ENCODE results near the gene SCGN. TPM values are rescaled to one million over a fixed set of nuclear protein-coding genes. Genes with fewer than 3 reads are reported as not detected.

Gene SCGN
- total RNA-seq, 4 donors from 2014 or later, result 0.30 TPM; not detected in 3

DNA sequence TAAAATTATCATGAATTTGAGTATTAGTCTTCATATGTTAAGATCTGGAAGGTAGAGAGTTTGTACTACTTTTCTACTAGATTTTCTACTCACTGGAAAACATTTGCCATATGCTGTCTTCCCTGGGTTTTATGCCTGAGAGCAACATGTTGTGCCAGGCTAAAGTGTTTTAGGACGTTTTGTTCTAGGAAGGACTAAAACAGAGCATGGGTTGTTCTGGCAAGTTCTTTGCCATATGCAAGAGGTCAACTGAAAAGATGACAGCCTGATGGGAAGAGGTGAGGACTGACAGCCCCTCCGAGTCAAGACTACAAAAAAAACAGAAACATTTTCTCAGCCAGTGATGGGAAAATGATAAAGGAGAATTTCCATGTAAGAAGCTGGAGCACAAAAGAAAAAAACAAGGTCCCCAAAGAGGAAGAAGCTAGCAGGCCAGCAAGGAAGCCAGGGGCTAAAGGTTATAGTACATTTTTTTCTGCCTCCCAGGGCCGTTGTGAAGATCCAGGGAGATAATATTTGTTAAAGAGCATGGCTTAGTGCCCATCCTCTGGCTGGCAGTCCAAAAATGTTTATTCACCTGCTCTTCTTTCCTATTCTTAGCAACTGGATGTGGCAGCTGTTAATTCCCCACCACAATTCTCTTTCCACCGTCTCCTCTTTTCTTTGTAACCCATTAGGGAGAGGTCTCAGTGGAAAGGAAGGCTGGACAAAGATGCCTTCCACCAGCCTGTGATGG lies 7.8 kb downstream of the SCGN start:
- Histone ChIP-seq H3K27ac (no peak overlapping the region), H3K27me3 (no peaks in the 10 kb centered on the region), H3K4me3 (no peak overlapping the region), H3K9me3 (no peaks in the 10 kb centered on the region), H3K4me1 (no peaks in the 10 kb centered on the region), H3K36me3 (no peaks in the 10 kb centered on the region)
- intact Hi-C loops (cut with DNase I; ENCODE audit: low total_unique reads), result no loop called here
- TF ChIP-seq, protein P1, sequence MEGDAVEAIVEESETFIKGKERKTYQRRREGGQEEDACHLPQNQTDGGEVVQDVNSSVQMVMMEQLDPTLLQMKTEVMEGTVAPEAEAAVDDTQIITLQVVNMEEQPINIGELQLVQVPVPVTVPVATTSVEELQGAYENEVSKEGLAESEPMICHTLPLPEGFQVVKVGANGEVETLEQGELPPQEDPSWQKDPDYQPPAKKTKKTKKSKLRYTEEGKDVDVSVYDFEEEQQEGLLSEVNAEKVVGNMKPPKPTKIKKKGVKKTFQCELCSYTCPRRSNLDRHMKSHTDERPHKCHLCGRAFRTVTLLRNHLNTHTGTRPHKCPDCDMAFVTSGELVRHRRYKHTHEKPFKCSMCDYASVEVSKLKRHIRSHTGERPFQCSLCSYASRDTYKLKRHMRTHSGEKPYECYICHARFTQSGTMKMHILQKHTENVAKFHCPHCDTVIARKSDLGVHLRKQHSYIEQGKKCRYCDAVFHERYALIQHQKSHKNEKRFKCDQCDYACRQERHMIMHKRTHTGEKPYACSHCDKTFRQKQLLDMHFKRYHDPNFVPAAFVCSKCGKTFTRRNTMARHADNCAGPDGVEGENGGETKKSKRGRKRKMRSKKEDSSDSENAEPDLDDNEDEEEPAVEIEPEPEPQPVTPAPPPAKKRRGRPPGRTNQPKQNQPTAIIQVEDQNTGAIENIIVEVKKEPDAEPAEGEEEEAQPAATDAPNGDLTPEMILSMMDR (IDR thresholded peaks at IDR 0.05), result no peak
- no peak for TF ChIP-seq POLR2A (IDR thresholded peaks at IDR 0.05)
- DNase-seq, result no peak

DNA sequence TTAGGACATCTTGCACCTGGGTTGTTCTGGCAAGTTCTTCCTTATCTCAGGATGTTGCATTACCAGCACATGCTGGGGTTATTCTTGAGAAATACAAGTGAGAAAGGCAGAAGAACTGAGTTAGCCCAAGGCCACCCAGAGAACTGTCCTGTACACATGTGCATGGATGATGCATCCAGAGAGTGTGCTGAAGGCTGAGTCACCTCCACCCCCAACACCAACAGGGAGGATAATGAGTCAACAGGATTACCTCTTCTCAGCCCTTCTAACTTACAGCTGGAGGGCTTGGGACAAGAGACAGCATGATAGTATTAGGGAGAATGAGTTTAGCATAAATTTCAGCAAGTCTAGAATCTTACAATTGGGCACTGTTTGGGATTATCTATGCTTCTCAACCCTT lies 8.5 kb downstream of the SCGN start:
- TF ChIP-seq, protein P1 (IDR thresholded peaks at IDR 0.05), result no peak
- TF ChIP-seq POLR2A (IDR thresholded peaks at IDR 0.05), result no peak
- intact Hi-C loops (cut with DNase I; ENCODE audit: low total_unique reads), result no loop called here
- H3K27me3 ChIP-seq, result no peaks in the 10 kb centered on the region
- H3K9me3 ChIP-seq, result no peaks in the 10 kb centered on the region
- H3K4me1 ChIP-seq, result no peaks in the 10 kb centered on the region
- no peaks in the 10 kb centered on the region for H3K36me3 ChIP-seq
- no peak for DNase-seq
- H3K27ac ChIP-seq, result no peak overlapping the region
- no peak overlapping the region for H3K4me3 ChIP-seq

DNA sequence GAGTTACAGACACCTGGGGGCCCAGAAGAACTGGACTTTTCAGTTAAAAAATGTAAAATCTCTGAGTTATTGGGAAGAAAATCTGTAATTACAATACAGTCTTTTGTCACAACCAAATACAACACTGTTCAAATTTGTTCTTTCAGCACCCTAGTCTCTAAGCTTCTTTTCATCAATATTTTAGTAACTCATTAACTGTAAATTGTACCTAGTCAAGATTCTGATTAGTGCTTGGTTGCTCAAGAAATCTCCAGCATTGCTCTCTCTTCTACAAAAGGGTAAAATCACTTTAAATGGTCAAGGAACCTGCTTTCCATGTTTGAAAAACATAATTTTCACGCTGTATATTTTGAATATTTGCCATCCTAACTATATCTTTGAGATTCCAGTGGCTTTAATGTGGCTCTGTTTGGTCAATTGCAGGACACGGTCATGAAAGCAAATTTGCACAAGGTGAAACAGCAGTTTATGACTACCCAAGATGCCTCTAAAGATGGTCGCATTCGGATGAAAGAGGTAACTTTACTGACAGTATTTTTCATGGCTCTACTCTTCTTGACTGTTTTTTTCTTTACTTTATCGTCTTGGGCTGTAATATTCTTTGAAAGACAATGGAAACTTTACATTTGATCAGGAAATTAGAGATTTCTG lies 9.2 kb downstream of the SCGN start:
- Histone ChIP-seq H3K36me3 (no peaks in the 10 kb centered on the region), H3K27ac (no peak overlapping the region), H3K4me3 (no peak overlapping the region), H3K9me3 (no peaks in the 10 kb centered on the region), H3K27me3 (no peaks in the 10 kb centered on the region), H3K4me1 (no peaks in the 10 kb centered on the region)
- DNase-seq, result no peak
- TF ChIP-seq, protein P1 (IDR thresholded peaks at IDR 0.05), result no peak
- intact Hi-C loops (cut with DNase I; ENCODE audit: low total_unique reads), result no loop called here

DNA sequence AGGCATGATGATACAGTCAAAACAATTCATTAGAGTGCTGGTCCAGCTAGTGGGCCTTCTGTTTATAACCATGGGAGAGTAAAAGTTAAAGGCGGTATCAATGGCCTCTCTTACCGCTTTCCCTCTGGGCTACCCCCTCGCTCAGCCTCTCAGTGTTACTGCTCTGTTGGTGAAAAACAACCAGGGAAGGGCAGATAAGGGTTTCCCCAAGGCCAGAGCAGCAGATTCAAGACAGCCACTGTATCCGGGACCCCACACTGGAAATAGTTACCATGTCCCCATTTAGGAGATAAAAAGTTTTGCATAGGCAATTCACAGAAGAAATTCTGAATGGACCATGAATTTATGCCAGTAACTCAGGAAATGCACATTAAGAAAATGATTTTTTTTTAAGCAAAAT lies 13.4 kb downstream of the SCGN start:
- H3K27ac ChIP-seq, result no peak overlapping the region
- H3K4me3 ChIP-seq, result no peak overlapping the region
- intact Hi-C loops (cut with DNase I; ENCODE audit: low total_unique reads), result no loop called here
- TF ChIP-seq, protein P1 (IDR thresholded peaks at IDR 0.05), result no peak
- TF ChIP-seq POLR2A (IDR thresholded peaks at IDR 0.05), result no peak
- no peaks in the 10 kb centered on the region for H3K4me1 ChIP-seq
- H3K36me3 ChIP-seq, result no peaks in the 10 kb centered on the region
- H3K9me3 ChIP-seq, result no peaks in the 10 kb centered on the region
- DNase-seq, result no peak
- no peaks in the 10 kb centered on the region for H3K27me3 ChIP-seq

DNA sequence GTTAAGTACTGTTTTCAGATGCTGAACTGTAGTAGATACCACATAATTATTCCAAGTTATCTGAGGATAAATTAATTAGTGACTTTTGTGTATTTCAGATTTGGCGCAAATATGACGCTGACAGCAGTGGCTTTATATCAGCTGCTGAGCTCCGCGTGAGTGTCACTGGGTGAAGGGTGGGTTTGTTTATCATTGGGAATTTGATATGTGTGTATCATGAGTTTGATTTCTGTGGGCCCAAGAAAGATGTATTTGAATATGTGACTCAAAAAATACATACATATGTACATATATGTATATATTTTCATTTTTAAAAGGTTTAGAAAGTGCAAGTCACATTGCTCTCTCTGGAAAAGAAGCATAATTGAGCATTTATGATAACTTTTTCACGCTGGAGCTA lies 17.4 kb downstream of the SCGN start:
- Histone ChIP-seq H3K27ac (no peak overlapping the region), H3K4me3 (no peak overlapping the region), H3K9me3 (no peaks in the 10 kb centered on the region), H3K27me3 (no peaks in the 10 kb centered on the region), H3K4me1 (no peaks in the 10 kb centered on the region), H3K36me3 (no peaks in the 10 kb centered on the region)
- DNase-seq, result no peak
- TF ChIP-seq, protein P1 (IDR thresholded peaks at IDR 0.05), result no peak
- TF ChIP-seq POLR2A (IDR thresholded peaks at IDR 0.05), result no peak
- intact Hi-C loops (cut with DNase I; ENCODE audit: low total_unique reads), result no loop called here
